ENCODE results near the gene EEIG2.
A peak's percentile ranks its signal among the peaks of the same experiment; 100 is the strongest.
"Not testable (repeated sequence)": the region's sequence is repeated elsewhere in the genome, so short reads cannot be mapped to it uniquely, and the experiment has no call there.

Gene EEIG2

DNA sequence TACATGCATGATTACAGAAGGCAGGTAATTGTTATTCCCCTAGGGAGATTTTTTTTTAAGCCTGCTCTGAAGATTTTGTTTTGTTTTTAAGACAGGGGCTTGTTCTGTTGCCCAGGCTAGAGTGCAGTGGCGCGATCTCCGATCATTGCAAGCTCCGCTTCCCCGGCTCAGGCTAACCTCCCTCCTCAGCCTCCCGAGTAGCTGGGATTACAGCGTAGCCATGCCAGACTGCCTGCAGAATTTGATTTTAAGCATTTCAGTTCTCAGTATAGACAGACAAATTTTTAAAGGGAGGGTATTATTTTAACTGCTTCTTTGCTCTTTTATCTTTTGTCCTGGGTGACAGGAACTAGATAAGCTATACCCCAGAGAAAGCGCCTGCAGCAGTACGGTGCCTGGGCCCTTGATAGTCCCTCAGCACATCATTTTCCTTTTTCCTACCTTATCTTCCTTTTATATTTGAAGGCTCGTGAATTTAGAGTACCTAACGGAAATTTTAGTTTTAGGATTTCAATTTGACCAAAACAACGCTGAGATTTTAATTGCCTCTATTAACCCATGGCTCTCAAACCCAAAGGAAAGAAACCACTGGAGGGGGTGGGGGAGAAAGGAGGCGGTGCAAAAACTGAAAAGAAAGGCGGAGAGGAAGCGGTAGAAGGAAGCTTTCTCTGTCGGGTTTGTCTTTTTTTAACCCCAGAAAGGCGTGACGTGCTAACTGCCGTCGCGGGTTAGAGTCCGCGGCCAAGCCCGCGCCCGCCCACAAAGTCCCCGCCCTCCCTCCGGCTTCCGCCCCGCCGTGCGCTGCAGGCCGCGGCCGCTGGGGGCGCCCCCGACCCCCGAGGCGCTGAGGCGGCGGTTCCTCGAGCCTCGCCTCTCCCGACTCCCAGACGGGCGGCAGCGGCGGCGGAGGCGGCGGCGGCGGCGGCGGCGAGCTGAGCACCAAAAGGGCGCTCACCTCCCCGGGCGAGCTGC is at the start of gene EEIG2:
TSS of gene EEIG2 (plus strand) at position 886 of the 972 bp plus-strand sequence. CDS start 329 bp downstream, outside the sequence.
- DNase-seq = peak; percentile 90

DNA sequence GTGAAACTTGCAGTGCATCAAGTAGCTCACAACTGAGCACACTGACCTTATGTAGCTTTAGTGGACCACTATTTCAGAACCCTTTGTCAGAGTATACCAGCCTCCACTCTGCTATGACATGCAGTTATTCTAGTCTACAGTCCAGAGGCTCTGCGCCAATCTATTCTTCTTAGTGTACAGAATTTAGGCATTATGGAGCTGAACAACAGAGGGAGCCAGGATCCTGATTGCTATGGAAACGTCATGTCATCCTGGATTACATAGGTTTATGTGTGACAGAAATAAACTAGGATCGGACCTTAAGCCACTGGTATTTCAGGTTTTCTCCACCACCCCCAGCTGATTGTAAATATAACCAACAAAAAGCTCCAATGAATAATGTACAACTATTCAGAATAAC is 48.1 kb upstream of the EEIG2 start:
- DNase-seq = no peak

DNA sequence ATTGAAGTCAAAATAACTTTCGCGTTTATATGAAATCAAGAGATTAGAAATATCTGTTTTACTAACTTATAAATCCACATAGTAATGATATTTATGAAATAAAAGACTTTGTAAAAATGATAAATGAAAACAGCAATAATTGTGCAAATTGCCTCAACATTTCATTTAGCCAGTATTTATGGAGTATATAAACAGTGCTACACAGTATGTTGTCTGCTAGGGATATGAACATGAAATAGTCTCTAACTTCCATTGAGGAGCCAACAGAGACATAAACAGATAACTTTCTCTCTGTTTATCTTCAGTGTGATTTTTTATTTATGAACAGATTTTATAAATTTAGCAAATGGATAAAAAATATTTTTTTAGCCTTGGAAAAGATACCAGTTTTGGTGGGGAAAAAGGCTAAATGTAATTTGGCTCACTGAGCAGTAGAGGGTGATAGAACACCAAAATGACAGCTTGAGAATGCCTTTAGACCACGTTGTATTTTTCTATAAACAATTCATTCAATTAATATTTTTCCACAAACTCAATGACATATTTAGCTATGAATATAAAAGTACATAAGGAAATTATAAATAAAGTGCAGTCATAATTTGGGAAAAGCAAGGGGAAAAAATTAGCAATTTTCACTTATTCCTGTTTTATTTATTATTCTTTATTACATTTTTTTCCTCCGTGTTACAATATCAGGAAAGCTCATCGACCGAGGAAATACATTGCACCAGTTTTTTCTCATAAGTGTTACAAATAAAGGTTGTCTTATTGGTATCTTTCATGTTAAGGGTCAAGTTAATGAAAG is 47.5 kb upstream of the EEIG2 start:
- no peak for DNase-seq

DNA sequence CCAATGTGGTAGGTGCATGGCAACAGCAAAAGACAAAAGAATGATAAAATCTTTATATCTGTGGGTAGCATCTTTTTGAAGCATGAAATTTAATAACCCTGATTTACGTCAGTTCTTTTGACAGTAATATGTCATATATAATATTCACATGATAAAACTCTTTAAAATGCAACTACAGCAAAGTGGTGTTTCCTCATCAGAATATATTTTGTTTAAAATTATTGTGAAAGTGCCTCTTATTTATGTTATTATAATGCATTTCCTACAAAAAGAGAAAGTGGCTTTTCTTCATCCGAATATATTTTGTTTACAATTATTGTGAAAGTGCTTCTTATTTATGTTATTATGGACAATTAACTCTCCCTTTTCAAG is 46.9 kb upstream of the EEIG2 start:
- no peak for DNase-seq

DNA sequence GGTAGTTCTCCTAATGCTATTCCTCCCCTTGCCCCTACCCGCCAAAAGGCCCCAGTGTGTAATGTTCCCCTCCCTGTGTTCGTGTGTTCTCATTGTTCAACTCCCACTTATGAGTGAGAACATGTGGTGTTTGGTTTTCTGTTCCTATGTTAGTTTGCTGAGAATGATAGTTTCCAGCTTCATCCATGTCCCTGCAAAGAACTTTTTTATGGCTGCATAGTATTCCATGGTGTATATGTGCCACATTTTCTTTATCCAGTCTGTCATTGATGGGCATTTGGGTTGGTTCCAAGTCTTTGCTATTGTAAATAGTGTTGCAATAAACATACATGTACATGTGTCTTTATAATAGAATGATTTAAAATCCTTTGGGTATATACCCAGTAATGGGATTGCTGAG is 46.0 kb upstream of the EEIG2 start:
- not testable (repeated sequence) for DNase-seq

DNA sequence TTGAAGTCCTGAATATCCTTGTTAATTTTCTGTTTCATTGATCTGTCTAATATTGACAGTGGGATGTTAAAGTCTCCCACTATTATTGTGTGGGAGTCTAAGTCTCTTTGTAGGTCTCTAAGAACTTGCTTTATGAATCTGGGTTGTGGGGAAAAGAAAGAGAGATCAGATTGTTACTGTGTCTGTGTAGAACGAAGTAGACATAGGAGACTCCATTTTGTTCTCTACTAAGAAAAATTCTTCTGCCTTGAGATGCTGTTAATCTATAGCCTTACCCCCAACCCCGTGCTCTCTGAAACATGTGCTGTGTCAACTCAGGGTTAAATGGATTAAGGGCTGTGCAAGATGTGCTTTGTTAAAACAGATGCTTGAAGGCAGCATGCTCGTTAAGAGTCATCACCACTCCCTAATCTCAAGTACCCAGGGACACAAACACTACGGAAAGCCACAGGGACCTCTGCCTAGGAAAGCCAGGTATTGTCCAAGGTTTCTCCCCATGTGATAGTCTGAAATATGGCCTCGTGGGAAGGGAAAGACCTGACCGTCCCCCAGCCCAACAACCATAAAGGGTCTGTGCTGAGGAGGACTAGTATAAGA is 42.5 kb upstream of the EEIG2 start:
- not testable (repeated sequence) for DNase-seq

DNA sequence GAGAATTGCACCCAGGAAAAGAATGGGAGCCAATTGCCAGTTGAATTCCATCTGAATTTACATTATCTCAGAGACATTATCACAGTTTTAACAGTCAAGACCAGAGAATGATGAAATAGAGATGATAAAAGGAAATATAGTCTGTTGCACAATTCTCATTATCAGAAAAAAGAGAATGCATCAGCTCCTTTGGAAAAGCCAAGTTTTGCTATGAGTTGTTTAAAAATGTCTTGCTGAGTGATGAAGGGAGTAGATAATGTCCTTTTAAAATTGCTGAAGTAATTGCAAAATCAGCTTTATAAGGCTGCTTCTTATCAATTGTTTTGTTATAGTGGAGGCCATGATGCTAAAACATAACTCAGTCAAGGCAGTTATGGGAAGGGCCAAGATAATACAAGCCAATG is 37.9 kb upstream of the EEIG2 start:
- DNase-seq = no peak

DNA sequence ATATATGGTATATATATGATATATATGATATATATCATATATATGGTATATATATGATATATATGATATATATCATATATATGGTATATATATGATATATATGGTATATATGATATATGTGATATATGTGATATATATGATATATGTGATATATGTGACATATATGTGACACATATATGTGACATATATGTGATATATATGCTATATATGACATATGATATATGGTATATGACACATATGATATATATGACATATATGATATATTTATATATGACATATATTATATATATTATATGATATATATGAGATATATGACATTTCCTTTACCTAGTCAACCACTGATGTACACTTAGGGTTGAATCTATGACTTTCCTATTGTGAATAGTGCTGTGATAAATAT is 36.1 kb upstream of the EEIG2 start:
- DNase-seq = no peak

DNA sequence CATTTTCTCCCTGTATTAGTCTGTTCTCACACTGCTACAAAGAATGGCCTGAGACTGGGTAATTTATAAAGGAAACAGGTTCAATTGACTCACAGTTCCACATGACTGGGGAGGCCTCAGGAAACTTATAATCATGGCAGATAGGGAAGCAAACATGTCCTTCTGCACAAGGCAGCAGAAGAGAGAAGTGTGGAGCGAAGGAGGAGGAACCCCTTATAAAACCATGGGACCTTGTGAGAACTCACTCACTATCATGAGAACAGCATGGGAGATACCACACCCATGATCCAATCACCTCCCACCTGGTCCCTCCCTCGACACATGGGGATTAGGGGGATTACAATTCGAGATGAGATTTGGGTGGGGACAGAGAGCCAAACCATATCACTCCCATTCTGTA is 35.2 kb upstream of the EEIG2 start:
- no peak for DNase-seq

DNA sequence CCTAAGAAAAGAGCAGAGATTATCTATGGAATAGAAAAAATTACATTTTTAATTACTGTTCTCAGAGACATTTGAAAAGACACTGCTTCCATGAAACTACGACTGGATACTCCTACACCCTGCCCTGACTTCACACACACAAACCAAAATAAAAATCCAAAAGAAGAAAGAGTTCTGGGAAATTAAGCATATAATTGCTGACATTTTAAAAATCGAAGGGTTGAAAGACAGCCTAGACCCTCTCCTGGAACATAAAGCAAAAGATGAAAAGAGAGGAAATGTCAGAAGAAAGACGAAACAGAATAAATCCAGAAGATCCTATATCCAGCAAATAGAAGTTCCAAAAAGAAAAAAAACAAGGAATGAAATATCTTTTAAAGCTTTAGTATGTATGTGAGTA is 32.8 kb upstream of the EEIG2 start:
- no peak for DNase-seq

DNA sequence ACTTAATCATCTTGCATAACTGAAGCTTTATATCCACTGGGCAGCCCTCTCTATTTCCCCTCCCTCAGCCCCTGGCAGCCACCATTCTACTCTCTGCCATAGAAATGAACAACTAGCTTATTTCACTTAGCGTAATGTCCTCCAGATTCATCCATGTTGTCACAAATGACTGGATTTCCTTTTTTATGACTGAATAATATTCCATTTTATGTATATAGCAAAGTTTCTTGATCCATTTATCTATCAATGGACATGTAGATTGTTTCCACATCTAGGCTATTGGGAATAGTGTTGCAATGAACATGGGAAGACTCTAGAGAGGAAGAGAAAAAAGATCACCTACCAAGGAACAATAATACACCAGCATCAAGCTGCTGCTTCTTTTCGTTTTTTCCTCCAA is 32.1 kb upstream of the EEIG2 start:
- no peak for DNase-seq

DNA sequence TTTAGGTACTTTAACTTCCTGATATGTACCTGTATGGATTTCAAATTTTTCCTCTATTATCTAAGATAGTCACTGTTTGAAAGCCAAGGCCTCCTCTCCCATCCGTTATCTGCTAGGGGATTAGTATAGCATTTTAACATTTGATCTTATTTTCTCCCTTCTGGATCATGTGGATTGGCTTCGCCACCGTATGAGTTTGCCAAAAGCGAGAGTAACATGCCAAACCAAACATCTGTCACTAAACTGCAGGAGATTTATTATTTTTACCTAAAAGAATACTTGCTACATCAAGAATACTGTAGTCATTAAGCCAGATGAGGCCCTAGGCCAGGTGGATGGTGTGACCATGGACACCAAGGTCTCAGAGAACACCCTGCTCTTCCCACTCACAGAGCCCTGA is 28.5 kb upstream of the EEIG2 start:
- no peak for DNase-seq

DNA sequence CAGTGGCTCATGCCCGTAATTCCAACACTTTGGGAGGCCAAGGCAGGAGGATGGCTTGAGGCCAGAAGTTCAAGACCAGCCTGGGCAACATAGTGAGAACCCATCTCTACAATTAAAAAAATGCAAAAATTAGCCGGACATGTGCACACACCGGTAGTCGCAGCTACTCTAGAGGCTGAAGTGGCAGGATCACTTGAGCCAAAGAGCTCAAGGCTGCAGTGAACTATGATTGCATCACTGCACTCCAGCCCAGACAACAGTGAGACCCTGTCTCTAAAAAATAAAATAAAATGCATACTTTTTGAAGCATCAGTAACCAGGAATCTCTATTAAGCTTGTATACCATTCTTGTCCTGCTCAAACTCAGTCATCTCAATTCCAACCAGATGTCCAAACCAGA is 27.2 kb upstream of the EEIG2 start:
- DNase-seq = no peak

DNA sequence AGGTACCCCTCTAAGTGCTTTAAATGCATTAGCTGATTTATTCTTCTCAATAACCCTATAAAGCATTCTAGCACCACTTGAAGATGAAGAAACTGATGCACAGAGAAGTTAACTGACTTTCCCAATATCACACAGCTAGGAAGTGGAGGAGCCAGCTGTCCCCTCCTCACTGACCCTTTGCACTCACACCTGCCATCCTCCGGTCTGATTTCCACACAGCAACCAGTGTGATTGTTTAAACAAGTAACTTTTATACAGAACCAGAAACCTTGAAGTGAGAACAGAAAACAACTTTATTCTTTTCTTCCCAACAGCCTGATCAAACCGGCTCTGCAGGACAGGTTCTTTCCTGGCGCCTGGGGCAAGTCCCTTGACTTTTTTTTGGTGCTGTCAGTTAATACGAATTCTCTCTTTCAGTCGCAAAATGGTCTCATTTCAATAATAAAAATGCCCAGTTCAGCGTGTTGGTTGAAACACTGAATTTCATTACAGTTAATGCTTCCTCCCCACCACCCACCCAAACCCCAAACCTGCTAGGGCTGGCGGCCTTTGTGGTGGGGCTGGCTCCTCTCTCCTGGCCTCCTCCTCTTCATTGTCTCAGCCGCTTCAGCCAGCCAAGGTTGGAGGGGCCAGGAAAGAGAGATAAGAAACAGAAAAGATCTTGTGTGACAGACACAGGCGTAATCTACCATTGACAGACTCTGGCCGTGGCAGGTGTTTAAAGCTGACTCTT is 26.4 kb upstream of the EEIG2 start:
- DNase-seq = no peak

DNA sequence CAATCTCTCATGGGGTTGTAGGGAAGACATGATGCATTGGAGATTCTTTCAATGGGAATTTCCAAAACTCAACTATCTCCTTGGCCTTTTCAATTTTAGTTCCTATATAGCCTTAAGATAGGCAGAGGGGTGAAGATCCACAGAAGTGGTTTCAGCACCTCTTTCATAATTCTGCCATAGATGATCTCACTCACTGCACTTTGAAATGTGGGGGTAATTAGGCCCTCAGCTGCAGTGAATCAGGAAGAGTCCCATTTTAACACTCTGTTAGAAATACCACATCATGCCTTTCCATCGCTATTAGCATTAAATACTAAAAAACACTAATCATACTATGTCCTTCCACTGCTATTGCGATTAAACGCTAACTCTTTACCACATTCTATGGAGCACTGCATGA is 25.1 kb upstream of the EEIG2 start:
- DNase-seq = no peak

DNA sequence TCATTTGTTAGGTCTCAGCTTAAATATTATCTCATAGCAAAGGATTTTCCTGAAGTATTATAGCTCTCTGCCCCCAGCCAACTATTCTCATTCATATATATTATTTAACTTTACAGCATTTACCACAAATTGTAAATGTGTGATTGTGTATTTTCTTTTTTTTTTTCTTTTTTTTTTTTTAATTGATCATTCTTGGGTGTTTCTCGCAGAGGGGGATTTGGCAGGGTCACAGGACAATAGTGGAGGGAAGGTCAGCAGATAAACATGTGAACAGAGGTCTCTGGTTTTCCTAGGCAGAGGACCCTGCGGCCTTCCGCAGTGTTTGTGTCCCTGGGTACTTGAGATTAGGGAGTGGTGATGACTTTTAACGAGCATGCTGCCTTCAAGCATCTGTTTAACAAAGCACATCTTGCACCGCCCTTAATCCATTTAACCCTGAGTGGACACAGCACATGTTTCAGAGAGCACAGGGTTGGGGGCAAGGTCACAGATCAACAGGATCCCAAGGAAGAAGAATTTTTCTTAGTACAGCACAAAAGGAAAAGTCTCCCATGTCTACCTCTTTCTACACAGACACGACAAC is 24.5 kb upstream of the EEIG2 start:
- not testable (repeated sequence) for DNase-seq

DNA sequence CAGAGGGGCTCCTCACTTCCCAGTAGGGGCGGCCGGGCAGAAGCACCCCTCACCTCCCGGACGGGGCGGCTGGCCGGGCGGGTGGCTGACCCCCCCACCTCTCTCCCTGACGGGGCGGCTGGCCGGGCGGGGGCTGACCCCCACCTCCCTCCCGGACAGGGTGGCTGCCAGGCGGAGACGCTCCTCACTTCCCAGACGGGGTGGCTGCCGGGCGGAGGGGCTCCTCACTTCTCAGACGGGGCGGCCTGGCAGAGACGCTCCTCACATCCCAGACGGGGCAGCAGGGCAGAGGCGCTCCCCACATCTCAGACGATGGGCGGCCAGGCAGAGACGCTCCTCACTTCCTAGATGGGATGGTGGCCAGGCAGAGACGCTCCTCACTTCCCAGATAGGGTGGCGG is 23.9 kb upstream of the EEIG2 start:
- DNase-seq = not testable (repeated sequence)

DNA sequence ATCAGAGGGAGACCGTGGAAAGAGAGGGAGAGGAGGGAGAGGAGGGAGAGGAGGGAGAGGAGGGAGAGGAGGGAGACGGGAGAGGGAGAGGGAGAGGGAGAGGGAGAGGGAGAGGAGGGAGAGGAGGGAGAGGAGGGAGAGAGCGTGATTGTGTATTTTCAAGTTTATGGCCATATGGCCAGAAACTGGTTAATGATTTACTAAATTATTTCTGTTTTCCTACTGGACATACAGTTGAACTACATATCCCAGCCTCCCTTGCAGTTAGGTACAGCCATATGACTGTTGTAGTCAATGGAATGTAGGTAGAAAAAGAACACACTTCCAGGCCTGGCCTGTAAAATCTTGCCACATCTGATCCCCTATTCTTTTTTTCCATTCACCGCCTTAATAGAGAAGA is 23.1 kb upstream of the EEIG2 start:
- DNase-seq = not testable (repeated sequence)

DNA sequence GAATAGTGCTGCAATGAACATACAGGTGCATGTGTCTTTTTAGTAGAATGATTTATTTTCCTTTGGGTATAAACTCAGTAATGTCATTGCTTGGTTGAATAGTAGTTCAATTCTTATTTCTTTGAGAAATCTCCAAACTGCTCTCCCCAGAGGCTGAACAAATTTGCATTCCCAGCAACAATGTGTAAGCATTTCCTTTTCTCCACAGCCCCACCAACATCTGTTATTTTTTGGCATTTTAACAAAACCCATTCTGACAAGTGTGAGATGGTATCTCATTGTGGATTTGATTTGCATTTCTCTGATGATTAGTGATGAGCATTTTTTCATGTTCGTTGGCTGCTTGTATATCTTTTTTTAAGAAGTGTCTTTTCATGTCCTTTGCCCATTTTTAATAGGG is 21.9 kb upstream of the EEIG2 start:
- no peak for DNase-seq

DNA sequence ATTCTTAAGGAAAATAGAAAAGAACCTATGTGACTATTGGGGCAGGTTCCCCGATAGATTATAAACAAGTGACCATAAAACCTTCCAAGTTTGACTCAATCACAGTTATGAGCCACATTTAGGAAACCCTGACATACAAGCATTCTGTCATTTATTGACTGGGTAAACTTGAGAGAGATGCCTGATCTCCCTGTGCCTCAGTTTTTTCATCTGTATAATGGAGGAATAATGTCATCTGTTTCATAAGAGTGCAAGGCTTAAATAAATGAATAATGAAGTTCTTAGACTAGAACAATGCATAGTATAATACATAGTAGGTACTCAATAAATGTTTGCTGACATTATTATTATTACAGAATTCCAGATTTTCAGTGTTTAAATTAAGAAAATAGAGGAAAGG is 18.9 kb upstream of the EEIG2 start:
- DNase-seq = no peak

DNA sequence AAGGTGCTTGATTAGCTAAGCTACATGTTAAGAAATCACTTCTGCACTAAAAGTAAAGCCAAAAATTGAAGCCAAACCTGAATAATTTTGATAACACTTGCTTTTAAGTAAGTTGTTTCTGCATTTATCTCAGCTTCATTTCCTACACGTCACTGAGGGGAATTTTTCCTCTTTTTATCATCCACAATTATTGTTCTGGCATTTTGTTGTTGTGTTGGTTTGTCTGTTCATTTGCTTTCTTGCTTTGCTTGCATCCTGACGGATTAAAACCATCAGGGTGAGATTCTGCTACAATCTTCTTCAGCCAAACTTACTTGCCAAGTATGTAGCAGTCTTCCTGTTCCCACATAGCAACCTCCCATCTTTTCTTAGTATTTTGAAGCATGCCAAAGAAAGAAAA is 18.0 kb upstream of the EEIG2 start:
- no peak for DNase-seq

DNA sequence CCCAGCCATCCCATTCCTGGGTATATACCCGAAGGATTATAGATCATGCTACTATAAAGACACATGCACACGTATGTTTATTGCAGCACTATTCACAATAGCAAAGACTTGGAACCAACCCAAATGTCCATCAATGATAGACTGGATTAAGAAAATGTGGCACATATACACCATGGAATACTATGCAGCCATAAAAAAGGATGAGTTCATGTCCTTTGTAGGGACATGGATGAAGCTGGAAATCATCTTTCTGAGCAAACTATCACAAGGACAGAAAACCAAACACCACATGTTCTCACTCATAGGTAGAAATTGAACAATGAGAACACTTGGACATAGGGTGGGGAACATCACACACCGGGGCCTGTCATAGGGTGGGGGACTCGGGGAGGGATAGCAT is 12.4 kb upstream of the EEIG2 start:
- not testable (repeated sequence) for DNase-seq

Measured in activated CD8-positive, alpha-beta memory T cell treated with anti-CD3 and anti-CD28 coated beads, Interleukin-2, amount 50 U/mL, for 4 hours (primary cell).